Regular cardiac myocyte (primary cell): ENCODE measurements around the gene MBL2. TPM values are rescaled to one million over a fixed set of nuclear protein-coding genes. Genes with fewer than 3 reads are reported as not detected.

ENCODE experiments used
- total RNA-seq: library from RNA; depleted of rRNA; stranded (reverse); fragments of >200 nt; gene quantifications from 2 replicates; pipeline ENCODE4 v1.2.3, GENCODE V29; 2014

The MBL2 gene
- not detected in 2 replicates for total RNA-seq

DNA sequence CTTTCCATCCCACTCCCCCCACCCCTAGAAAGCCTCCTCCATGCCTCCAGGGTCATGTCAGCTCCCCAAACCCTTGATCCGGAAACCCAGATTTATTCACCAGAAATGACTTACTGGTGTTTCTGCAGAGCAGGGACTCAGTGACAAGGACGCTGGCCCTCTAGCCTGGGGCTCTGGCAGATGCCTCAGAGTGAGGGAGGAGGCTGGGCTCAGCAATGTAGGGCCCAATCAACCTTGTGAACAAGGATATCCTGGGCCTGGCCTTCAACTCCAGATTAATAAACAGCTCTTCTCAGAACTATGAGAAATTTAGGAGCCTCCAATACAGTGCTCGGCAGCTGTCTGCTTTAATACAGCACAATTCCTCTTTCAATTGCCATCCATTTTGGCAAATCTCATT, at the start of gene MBL2:
TSS of gene MBL2 (minus strand) at position 162 of the 400 bp plus-strand sequence. CDS start 1,149 bp downstream, outside the sequence.

